Neural progenitor cell (in vitro differentiated cells): ENCODE data around the gene ING5.

ENCODE experiments used
- EZH2 ChIP-seq: fragments of 200-600 bp; sonication (generic); IDR thresholded peaks from 2 replicates; pipeline ENCODE4 v1.6.1; 2017; ENCODE audit warnings: antibody characterized with exemption, mild to moderate bottlenecking, moderate library complexity
- EZH2phosphoT487 ChIP-seq: fragments of 200-600 bp; sonication (generic); IDR thresholded peaks from 2 replicates; pipeline ENCODE4 v1.6.1; 2017; ENCODE audit warnings: antibody characterized with exemption
- TF ChIP-seq, protein P1 (sequence below): fragments of 200-600 bp; sonication (generic); IDR thresholded peaks from 2 replicates; pipeline ENCODE4 v1.5.1; 2017; ENCODE audit warnings: antibody characterized with exemption, mild to moderate bottlenecking

DNA sequence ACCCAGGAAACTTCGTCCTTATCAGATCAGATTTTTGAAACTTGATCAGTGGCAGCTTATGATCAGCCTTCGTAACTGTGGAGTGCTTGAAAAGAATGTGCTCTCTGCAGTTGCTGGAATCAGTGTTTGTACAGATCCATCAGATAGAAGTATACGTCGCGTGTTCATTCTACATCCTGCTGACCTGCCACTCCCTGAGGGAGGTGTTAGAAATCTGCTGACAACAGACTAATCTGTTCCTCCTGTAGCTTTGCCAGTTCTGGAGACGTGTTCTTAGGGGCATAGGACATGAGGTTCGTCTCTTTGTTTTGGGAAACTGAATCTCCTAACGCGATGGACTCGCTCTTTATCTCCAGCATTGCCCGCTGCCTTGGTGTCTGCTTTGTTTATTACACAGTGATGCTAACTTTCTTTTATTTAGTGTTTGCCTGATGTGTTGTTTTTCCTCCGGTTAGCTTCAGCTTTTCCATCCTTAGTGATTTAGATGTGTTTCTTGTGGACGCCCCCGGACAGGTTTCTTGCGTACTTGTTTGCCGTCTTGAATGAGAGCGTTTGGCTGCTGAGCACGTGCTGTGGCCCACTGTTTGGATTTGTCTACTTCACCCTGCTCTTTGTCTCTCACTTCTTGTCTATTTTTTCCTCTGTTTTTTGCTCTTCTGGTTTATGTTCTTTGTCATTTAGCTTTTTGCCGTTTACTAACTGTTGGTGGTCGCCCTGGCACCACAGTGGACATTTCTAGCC lies 57.4 kb downstream of the ING5 start:
- TF ChIP-seq, protein P1, sequence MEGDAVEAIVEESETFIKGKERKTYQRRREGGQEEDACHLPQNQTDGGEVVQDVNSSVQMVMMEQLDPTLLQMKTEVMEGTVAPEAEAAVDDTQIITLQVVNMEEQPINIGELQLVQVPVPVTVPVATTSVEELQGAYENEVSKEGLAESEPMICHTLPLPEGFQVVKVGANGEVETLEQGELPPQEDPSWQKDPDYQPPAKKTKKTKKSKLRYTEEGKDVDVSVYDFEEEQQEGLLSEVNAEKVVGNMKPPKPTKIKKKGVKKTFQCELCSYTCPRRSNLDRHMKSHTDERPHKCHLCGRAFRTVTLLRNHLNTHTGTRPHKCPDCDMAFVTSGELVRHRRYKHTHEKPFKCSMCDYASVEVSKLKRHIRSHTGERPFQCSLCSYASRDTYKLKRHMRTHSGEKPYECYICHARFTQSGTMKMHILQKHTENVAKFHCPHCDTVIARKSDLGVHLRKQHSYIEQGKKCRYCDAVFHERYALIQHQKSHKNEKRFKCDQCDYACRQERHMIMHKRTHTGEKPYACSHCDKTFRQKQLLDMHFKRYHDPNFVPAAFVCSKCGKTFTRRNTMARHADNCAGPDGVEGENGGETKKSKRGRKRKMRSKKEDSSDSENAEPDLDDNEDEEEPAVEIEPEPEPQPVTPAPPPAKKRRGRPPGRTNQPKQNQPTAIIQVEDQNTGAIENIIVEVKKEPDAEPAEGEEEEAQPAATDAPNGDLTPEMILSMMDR, result no peak
- TF ChIP-seq EZH2, result no peak
- no peak for TF ChIP-seq EZH2phosphoT487
